HG03354 (cell line): ENCODE data around the gene SPECC1.
"Not testable (repeated sequence)": the region's sequence is repeated elsewhere in the genome, so short reads cannot be mapped to it uniquely, and the experiment has no call there.

Source experiments
- ATAC-seq: cut with Tn5 transposase; IDR thresholded peaks from one replicate; pipeline ENCODE4 v1.9.1; 2021; ENCODE audit warnings: mild to moderate bottlenecking; ENCODE audit not compliant: unreplicated experiment, poor library complexity, severe bottlenecking

Gene SPECC1

DNA sequence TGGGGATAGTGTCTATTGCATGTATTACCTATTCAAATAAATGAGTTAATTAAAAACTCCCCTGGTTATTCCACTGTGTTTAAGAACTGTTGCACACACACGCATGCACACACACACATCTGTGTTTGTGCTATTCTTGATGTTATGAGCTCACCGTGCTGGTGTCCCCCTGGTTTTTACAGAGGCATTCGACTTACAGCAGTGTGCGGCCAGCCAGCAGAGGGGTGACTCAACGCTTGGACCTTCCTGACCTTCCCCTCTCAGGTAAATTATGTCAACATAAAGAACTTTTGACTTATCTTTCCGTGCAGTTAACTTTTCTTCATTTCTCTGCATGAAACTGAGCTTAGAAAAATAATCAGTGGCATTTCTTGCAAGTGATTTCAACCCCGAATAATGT is 244.2 kb downstream of the SPECC1 start:
- no peak for ATAC-seq

DNA sequence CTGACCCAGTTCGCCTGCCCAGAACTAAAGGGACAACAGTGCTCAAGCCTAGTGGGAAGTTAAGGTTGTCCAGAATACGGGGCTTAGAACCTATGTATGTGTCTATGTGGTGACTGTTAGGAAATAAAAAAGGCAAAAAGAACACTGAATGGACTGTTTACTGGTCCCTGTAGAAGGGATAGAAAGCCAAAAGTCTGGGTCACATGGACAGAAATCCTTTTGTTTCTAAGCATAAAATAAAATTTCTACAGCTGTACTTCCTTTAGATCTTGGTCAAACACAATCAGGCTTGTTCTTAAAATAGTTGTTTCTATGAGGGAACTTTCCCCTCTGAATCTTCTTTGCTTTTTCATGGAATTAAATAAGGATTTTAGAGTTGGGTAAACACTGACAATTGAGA is 245.4 kb downstream of the SPECC1 start:
- ATAC-seq: no peak

DNA sequence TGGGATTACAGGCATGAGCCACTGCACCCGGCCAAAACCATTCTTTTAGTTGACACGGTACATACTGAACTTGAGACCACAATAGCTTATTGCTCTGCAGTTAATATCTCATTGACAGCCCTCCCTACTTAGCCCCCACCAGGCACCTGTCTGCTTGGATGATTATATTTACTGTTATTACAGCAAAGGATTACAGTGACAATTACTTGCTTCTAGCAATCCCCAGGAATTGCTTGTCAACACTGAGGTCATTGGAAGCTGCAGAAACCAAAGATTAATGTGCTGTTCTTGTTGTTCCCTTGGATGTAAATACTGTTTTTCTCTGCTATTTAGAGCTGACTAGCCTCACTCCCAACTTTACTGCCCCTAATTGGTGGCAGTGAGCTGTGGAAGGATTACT is 247.0 kb downstream of the SPECC1 start:
- ATAC-seq: no peak

DNA sequence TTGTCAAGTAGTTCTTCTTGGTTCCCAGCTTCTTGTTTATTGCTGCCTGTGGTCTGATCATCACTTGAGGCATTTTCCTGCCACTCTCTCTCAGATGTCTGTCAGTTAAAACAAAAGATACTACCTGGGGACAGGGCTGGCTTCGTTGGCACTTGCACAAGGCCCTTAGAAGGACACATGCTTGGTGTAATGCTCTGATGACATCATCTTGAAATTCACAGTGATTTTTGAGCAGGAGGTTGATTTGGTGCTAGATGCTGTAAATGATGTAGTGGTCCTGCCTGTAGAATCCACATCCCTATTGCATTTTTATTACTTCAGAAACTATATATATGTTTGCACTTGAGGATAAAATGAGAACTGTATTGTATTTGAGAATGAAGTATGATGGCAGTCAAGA is 247.8 kb downstream of the SPECC1 start:
- no peak for ATAC-seq

DNA sequence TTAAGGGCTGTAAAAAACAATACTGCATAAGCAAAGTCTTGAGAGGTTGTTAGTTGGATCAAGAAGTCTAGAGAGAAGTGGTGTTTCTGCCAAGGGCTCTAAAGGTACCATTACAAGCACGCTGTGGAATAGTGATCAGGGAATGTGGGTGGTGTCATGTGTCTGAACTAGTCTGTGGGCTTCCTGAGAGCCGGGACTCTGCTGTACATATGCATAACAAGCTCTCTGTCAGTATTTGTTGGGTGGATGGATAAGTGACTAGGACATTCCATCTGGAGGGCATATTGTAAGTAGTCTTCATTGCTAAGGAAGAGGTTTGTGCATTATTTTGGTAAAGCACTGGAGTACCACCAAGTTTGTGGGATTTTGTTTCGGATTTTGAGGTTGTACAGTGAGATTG is 248.6 kb downstream of the SPECC1 start:
- no peak for ATAC-seq

DNA sequence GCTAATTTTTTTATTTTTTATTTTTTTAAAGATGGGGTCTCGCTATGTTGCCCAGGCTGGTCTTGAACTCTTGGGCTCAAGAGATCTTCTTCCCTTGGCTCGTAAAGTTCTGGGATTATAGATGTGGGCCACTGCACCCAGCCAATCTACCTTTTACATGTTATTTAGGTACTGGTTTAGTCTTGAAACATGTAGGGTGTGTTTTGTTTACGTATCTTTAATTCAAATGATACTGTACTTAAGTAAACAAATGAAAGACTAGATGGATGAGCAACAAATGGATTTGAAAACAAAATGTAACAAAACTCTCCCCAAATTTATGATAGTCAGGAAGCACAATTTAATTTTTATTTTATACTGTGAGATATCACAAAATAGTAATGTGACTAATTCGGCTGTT is 250.5 kb downstream of the SPECC1 start:
- no peak for ATAC-seq

DNA sequence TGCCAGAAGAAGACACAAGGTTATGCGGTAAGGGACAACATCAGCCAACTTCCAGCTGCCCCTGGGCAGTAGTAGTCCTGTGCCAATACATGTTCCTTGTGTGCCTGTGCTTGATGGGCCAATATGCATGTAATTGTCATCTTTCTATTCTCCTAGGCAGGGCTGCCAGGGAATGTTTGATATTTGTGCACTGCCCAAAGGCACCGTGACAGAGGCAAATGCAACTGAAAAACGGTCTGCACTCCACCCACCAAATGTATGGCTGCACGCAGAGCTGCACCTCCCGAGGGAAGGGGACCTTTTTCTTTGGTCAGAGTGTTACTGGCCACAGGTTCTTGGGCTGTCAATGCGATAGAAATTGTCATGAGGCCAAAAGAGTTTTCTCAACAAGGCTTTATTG is 251.1 kb downstream of the SPECC1 start:
- ATAC-seq: no peak

DNA sequence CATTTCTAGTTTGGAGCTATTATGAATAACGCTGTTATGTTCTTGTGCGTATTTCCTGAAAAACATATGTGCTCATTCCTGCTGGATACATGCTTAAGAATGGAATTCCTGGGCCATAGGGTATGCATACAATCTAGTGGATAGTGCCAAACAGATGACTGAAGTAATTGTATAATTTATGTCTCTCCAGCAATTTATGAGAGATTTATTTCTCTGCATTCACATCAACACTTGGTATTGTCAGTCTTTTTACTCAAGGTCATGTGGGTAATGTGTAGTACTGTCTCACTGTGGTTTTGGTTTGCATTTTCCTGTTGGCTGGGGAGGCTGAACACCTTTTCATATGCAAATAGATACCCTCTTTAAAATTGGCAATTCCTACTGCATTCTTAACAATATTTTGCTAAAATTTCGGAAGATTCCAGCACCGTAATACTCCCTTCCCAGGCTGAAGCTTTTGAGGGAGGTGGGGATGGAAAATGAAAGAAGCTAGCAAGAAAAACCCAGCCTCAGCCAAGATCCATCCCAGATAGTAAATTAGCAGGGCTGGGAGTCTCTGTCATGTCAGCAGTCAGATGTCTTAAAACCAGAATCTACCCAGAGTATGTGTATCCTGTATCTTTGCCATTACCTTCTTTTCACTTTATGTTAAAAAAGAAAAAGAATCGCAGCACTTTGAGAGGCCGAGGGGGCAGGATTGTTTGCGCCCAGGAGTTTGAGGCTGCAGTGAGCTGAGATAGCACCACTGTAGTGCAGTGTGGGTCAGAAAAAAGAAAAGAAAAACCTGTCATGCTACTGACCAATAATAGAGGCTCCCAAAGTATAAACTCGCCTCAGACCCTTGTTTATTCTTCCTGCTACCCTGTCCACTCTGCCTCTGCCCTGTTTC is 253.3 kb downstream of the SPECC1 start:
- ATAC-seq: no peak

DNA sequence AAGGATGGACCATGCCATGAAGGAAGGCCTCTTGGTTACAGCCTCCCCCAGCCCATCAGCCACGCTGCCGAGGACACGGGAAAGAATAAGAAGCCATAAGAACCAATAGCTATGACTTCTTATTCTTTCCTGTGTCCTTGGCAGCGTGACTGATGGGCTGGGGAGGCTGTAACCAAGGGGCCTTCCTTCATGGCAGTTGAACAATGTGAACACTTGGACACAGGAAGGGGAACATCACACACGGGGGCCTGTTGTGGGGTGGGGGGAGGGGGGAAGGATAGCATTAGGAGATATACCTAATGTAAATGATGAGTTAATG is 253.9 kb downstream of the SPECC1 start:
- not testable (repeated sequence) for ATAC-seq

DNA sequence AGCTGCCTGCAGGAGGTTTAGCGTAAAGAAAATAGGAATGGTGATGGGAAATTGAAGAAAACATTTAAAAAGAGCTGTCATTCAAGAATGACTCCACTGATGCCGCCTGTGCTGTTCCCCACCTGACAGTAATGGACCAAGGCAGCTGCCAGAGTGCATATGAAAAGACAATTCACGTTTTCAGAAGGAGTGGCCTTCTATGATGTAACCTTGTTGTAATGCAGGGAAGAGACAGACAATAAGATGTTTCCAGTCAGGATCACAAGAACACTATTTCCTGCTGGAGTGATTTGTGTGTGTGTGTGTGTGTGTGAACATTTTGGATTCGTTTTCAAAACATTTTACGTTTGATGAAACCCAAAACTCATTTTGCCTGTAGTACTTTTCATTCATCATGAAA is 254.4 kb downstream of the SPECC1 start:
- ATAC-seq: no peak

DNA sequence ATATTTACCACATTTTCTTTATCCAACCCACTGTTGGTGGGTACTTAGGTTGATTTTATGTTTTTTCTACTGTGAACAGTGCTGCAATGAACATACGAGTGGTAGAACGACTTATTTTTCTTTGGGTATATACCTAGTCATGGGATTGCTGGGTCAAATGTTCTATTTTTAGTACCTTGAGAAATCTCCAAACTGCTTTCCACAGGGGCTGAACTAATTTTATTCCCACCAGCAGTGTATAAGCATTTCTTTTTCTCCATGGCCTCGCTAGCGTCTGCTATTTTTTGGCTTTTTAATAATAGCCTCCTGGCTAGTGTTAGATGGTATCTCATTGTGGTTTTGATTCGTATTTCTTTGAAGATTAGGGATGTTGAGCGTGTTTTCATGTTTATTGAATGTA is 255.8 kb downstream of the SPECC1 start:
- no peak for ATAC-seq

DNA sequence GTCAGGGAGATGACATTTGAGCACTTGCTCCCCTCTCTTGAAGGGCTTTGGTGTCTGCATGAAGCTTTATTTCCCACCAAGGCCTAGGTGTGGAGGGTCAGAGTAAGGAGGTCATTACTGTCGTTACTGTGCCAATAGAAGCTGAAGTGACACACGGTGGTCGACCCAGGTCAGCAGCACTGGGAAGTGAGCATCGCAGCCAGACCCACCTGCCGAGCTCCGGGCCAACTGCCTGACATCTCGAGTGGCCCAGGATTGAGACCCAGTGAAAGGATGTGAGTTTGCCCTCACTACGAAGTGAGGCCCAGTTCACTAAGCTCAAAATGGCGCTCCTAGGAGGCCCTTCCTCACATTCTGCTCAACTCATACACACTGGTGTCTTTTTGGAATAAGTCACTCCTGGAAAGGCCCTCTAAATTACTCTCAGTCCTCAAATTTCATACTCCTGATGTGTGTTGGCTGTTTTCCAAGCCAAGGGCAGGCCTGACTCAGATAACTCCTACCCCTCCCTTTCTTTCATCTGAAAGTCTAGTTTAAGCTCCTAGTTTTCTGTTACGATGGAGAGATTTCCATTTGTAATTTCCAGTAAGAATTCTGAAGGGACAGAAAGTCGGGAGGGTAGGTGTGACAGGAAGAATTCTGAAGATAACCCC is 257.8 kb downstream of the SPECC1 start:
- ATAC-seq: no peak

DNA sequence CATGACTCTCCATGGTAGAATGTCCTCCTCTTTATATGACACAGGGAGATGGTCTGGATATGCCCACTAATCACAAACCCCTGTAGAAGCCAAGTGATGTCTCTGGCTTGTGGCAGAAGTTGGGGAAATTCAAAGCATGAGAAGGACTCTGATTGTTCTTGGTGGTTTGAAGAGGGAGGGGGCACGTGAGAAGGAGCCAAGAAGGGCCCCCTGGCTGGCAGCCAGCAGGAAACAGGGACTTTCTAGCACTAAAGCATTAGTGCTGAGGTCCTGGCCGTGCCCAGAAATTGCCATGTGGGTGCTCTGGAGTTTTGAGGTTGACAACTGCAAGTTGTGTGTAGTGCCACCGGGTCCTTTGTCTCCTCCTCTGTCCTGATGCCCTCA is 258.3 kb downstream of the SPECC1 start:
- ATAC-seq: no peak

DNA sequence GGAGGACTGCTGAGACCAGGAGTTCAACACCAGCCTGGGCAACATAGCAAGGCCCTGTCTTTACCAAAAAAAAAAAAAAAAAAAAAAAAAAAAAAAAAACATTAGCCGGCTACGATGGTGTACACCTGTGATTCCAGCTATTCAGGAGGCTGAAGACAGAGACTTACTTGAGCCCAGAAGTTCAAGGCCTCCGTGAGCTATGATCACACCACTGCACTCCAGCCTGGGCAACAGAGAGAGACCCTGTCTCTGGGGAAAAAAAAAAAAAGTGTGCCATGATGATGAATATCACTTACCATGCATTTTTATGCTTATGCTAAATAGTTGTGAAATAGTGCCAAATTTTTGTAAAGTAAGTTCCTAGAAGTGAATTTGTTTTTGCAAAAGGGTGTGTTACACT is 261.2 kb downstream of the SPECC1 start:
- ATAC-seq: no peak

DNA sequence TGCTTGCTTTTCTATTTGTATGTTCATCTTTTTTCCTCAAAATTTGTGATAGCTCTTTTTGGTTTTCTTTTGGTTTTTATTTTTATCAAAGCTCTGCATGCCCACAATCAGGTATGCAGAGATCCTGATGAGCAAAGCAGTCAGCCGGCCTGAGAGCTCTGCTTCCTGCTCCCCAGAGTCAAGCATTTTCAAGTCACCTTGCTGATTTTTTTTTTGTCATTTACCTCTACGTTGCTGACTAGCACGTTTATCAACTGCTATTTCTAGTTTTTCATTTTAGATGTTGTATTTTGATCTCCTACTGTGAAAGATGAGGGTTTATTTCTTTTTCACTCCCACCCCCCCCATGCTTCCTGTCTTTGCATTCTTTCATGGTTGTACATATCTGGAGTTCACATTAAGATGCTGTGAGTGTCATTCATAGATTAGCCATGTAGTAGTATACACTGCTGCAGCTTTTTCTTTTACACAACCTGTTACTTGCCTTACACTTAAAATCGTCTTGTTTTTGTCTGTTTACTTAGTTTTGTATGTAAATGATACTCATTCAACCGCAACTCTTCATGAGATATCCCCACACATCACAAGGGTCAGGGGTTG is 262.0 kb downstream of the SPECC1 start:
- no peak for ATAC-seq

DNA sequence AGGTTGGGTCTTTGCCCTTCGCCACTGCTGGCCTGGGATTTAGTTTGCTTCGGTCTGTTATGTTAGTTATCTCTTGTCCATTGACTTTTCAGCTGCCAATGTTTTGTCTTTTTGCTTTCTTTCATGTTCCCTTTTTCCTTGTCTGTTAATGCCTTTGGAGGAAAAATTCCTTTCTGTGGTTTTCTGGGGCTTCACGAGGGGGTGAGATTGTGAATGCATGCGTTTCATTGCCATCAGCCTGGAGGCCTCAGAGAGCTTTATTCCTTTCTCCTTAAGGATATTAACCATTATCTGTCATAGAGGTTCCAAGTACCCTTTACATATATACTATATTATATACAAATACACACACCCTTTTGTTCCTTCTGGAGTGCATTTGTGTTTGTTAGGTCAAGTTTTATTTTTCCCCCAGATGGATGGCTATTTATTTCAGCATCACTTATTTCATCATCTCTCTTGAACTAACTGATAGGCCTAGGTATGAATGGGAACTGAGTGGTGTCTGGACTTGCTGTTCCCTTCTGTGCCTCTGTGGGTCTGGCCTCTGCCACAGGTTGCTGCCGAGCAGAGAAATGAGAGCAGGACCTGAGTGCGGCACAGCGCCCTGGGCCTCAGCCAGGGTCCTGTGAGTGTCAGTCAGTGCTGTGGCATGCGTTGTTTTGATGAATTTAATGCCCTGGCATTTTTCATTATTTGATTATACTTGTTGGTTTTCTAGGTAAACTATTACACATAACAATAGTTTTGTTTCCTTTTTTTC is 264.8 kb downstream of the SPECC1 start:
- no peak for ATAC-seq

DNA sequence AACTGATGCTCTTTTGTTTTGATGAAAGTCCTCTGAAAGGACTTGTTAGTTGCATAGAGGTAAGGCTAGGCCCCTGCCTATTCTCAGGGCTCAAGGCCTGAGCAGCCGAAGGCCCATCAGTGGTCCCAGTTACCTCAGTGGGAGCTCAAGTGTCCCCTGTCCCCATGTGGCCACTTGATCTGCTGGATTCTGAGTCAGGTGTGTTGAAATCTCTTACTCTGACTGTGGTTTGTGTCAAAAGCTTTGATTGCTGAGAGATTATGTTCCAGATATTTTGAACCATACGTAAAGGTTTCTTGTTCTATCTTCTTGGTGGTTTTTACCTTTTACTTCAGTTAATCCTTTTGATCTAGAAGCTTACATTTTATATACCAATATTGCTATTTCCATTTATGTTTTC is 266.5 kb downstream of the SPECC1 start:
- ATAC-seq: no peak

DNA sequence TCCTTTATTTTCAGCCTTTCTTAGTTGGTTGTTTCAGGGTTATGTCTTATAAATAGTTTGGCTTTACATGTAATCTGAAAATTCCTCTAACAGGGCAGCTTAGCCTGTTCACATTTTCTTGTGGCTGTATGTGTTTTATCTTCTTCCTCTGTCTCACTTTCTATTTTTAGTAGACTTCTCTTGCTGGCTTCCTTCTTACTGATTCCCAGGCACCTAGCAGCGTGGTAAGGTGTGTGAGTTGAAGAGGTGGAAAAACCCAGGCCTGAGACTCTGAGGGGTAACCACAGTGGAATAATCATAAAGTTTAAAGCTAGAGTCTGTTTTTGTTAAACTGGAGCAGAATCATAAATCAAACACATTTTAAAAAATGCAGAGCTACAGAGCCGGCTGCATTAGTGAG is 267.3 kb downstream of the SPECC1 start:
- ATAC-seq: no peak

DNA sequence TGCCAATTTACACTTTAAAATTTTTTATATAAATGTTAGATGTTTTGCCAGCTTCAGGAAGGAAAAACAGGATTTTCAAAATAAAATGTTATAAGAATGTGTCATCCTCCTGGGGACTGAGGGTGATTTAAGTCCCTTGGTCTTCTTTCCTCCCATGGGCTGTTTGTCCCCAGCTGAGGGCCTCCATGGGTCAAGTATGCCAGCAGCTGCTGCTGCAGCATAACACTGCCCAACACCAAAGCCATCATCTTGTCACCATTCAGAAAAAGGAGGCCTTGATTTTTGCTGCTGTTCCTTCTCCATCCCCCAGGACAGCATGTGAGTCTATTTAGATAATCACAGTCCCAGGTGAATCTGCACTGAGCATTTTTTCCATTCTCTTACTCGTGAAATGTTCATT is 269.6 kb downstream of the SPECC1 start:
- no peak for ATAC-seq

DNA sequence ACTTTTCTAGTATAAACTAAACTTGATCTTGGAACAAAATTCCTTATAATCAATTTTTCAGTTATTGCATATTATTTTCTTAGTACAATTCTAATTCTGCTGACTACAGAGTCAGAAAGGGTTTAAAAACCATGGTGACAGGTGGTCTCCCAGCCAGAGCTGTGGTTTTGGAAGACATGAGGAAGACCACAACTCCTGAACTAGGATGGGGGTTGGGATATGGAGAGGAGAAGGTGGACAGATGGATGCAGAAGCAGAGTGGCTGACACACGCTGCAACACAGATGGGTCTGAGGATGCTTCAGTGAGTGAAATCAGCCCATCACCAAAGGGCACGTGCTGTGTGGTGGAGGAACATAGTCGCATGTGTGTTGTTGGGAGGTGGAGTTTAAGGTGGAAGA is 270.5 kb downstream of the SPECC1 start:
- no peak for ATAC-seq

DNA sequence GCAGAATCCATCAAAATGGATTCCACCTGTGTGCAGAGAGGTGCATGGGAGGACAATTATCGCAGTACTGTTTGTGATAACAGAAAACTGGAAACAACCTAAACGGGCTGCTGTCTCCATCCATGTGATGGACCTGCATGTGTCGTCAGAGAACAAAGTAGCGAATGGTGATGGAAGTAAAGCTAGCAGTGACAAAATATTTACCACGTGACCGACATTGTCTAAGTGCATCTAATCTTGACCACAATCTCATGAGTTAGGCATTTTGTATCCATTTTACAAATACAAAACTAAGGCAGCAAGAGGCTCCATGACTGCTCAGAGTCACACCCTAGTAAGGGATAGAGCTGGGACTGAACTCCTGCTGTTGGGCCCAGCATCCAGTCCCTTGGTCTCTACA is 270.9 kb downstream of the SPECC1 start:
- no peak for ATAC-seq
